SHP77 treated with DMSO at 0.1 percent for 48 hours (cell line): ENCODE measurements around the gene SPATA31A3.
"Not testable (repeated sequence)": the region's sequence is repeated elsewhere in the genome, so short reads cannot be mapped to it uniquely, and the experiment has no call there.

Experiments used
- DNase-seq: peaks from one replicate; lab custom pipeline; 2025; lab: John Stamatoyannopoulos, UW

Gene SPATA31A3

DNA sequence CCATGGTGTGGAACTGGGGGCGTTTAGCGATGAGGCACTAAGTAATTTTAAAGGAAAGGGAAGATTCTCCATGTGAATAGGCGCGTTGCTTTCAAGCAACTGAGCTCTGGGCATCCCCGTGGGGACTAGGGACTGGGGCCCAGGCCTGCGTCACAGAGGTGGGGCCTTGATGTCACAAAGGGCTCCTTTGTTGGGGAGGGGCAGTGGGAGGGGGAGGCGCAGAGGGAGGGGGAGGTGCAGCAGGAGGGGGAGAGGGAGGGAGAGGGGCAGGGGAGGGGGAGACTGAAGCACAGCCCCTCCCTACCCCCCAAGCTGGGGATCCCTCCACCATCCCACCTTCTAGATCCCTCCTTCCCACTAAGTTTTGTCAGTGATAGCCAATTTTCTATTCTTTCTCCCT, at the start of gene SPATA31A3:
SPATA31A3 (minus strand) TSS at position 101 of the 400 bp plus-strand sequence; CDS start at position 72, 29 bp downstream.
- not testable (repeated sequence) for DNase-seq

DNA sequence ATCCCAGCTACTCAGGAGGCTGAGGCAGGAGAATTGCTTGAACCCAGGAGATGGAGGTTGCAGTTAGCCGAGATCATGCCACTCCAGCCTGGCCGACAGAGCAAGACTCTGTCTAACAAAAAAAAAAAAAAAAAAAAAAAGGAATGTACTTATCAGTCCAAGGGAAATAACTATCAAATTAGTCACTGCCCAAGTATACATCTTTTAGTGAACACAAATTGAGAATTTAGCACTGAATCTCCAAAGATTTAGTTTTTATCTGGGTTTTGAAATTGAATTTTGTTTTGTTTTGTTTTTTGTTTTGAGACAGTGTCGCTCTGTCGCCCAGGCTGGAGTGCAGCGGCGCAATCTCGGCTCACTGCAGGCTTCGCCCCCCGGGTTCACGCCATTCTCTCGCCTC, 39.8 kb downstream of the SPATA31A3 start:
- DNase-seq = not testable (repeated sequence)

DNA sequence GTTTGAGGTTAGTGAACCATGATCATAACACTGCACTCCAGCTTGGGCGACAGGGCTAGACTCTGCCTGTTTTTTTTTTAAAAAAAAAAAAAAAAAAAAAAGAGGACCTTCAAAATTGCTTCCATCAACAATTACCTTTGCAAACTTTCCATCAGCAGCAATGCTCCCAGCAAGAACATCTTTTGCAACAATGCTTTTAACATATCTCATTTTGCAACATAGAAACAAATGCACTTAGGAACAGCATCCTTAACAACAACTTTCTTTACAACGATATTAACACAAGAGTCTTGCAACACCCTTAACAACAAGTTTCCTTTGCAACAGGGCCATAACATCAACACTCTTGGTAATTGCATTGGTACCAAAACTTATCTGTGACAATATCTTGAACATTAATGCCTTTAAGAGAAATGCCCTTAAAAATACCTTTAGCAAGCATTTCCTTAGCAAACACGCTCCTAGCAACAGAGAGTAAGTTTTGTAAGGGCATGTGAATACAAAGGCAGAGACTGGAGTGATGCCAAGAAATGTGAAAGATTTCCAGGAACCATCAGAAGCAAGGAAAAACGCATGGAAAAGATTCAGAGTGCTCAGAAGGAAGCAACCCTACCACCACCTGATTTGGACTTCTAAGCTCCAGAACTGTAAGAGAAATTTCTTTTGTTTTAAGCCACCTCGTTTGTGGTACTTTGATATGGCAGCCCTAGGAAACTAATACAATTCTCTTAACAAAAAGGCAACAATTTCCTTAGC, 49.8 kb downstream of the SPATA31A3 start:
- DNase-seq = not testable (repeated sequence)

DNA sequence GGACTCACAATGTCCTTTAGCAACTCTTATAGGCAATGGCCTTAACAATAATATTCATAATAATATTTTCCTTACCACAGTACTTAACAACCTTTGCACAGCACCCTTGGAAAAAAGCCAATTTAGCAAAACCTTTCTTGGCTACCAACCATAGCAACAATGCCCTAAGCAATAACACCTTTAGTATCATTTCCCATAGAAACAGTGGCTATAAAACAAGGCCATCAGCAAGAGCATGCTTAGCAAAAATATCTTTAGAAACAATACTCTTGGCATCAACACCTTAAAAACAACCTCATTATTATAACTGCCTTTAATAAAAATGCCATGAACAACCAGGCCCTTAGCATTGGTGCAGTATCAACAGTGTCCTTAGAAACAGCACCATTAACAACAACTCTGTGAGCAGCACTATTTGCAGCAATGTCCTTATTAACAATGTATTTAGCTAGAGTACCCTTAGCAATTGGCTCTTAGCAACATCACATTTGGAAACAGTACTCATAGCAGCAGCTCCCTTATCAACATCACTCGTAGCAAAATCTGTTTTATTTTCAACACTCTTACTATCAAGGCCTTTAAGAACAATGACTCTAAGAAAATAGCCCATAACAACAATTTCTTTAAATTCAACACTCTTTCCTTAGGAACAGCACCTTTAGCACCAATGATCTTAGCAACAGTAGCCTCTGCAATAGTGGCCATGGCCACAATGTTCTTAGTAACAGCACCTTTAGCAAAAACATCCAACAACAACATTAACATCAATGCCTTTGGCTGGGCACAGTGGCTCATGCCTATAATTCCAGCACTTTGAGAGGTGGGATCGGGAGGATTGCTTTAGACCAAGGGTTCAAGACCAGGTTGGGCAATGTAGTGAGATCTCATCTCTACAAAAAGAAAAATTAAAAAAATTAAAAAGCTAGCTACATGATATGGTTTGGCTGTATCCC, 52.2 kb downstream of the SPATA31A3 start:
- DNase-seq = not testable (repeated sequence)

DNA sequence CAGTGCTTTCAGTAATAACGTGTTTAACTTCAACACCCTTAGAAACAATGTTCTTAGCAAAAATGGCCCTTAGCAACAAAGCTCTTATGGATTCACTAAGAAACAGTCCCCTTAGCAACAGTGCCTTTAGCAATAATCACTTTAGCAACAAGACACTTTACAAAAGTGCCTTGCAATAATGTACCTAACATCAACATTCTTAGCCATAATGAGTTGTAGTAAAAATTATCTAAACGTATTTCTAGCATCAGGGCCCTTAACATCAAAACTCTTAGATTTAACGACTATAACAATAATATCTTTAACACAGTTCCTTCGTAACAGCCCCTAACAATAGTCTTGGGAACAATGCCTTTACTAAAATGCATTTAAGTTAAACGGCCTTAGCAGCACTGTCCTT, 54.0 kb downstream of the SPATA31A3 start:
- not testable (repeated sequence) for DNase-seq

DNA sequence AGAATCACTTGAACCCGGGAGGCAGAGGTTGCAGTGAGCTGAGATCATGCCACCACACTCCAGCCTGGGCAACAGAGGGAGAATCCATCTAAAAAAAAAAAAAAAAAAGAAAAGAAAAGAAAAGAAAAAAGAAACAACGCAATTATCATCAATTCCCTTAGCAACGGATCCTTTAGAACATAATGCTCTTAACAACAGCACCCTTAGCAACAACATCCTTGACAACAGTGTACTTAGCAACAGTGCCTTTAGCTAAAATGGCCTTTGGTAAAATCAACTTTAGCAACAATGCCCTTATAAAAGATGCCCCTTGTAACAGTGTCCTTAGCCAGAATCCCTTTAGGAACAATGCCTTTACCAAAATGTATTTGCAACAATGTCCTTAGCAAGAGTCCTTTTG, 54.7 kb downstream of the SPATA31A3 start:
- DNase-seq = not testable (repeated sequence)
